GM12875 (cell line): ENCODE results near the gene MRPL43.

Experiments
- H3K4me3 ChIP-seq: one replicate; pipeline ENCODE4 v1.5.1; 2011; ENCODE audit warnings: low read depth, low read length, control low read depth
- CTCF ChIP-seq: IDR thresholded peaks from 2 replicates; pipeline ENCODE4 v1.5.1; 2011; ENCODE audit warnings: low read depth, mild to moderate bottlenecking, control low read depth, inconsistent platforms, low read length, moderate library complexity, borderline replicate concordance; ENCODE audit not compliant: insufficient read depth

MRPL43 gene

DNA sequence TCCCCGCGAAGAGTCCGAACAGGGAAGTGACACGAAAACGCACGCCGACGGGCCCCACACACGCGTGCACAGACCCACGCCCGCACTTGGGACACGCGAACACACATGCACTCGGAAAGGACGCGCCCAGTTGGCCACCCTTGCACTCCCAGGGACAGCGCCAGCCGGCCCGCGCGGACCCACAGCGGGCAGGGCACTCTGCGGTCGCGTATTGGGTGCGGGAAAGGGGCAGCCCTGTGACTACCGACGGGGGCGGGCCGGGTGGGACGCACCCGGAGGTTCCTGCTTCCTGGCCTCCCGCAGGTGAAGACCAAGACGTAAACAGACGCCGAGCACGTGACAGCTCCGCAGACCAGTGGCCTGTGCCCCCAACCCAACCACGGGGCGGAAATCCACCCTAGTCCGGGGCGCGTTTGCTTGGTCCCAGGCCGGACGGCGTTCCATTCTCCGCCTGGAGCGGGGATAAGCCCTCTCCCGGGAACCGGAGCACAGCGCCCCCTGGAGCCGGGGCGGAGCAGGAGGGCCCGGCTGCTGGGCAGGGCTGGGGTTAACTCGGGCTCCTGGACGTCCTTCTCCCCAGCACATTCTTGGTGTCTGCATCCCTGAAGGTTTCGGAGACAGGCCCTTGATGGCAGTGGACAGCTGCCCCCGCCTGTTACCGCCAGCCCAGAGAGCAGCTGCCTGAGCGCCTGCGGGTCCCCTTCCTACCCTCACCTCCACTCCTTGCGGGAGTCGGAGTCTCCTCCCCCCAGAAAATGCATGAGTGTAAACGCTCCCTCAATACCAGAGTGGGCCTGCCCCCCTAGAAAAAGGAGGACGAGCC, 10.3 kb upstream of the MRPL43 start:
- peak overlapping the region; percentile 89 for H3K4me3 ChIP-seq
- peak; percentile 95 for TF ChIP-seq CTCF

DNA sequence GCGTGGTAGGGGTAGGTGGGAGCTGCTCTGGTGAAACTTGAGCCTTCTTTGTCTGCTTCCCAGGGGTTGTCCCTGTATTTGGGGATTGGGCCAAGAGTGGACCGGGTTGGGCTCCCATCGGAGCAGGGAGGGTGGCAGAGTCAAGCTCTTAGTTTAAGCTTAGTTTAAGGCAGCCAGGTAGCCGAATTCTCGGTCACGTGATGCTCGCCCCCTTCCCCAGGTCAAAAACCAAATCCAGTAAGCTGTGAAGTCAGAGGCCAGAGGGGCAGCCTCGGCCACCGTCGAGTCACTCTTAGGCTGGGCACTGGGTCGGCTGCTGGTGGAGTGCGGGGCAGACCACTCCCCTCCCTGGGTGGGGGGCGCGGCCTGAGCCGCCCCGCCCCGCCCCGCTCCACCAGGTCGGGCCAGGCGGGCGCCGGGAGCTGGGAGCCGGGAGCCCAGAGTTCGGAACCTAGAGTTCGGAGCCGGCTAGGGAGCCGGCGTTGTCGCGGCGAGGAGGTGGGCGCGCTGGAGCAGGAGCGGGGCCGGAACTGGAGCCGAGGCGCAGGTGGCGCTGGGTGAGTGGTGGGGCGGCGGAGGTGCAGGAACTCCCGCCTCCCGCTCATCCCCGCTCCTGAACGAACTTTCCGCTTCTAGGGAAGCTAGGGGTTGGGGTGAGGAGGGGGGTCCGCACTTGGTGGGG, 9.5 kb upstream of the MRPL43 start:
- peak overlapping the region; percentile 89 for H3K4me3 ChIP-seq
- no peak for TF ChIP-seq CTCF

DNA sequence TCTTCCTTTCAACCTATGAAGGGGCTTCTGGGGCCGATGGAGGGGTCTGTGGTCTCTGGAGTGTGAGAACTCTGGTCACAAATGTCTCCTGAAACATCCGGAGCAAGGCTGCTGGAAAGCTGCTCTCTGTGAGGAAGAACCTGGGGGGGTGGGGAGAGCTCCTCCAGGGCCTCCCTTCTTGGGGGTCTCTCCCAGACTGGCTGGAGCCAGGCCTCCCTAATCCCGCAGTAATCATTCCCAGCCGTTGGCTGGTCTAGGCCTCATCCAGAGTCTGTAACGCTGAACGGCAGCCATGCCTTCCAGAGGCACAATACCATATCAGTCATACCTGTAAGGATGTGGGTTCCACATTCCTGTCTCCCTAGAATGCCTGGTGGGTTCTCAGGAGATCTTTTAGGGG, 7.9 kb upstream of the MRPL43 start:
- H3K4me3 ChIP-seq, result no peak overlapping the region
- TF ChIP-seq CTCF, result no peak

GRCh38 chr10:100993986-100994708, 6.8 kb upstream of the MRPL43 start:
- peak; percentile 18; the same call in 1 of the 2 replicates for TF ChIP-seq CTCF
- no peak overlapping the region for H3K4me3 ChIP-seq

DNA sequence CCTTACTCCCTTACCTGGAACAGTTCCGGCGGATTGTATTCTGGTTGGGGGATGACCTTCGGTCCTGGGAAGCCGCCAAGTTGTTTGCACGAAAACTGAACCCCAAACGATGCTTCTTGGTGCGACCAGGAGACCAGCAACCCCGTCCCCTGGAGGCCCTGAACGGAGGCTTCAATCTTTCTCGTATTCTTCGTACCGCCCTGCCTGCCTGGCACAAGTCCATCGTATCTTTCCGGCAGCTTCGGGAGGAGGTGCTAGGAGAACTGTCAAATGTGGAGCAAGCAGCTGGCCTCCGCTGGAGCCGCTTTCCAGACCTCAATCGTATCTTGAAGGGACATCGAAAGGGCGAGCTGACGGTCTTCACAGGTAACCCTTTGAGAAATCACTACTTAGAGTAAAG, 1.8 kb upstream of the MRPL43 start:
- no peak overlapping the region for H3K4me3 ChIP-seq
- TF ChIP-seq CTCF, result no peak

- peak overlapping the region; percentile 96 for H3K4me3 ChIP-seq
- TF ChIP-seq CTCF, result no peak
Measured at GRCh38 chr10:100988166-100988565, 869 bp upstream of the MRPL43 start.
